ENCODE data around the gene INSIG2. TPM values are rescaled to one million over a fixed set of nuclear protein-coding genes. Genes with fewer than 3 reads are reported as not detected.
A peak's percentile ranks its signal among the peaks of the same experiment; 100 is the strongest.

INSIG2 gene
- 10 to 100 TPM; 10.5 to 18.6 (median 13.4) TPM for total RNA-seq

DNA sequence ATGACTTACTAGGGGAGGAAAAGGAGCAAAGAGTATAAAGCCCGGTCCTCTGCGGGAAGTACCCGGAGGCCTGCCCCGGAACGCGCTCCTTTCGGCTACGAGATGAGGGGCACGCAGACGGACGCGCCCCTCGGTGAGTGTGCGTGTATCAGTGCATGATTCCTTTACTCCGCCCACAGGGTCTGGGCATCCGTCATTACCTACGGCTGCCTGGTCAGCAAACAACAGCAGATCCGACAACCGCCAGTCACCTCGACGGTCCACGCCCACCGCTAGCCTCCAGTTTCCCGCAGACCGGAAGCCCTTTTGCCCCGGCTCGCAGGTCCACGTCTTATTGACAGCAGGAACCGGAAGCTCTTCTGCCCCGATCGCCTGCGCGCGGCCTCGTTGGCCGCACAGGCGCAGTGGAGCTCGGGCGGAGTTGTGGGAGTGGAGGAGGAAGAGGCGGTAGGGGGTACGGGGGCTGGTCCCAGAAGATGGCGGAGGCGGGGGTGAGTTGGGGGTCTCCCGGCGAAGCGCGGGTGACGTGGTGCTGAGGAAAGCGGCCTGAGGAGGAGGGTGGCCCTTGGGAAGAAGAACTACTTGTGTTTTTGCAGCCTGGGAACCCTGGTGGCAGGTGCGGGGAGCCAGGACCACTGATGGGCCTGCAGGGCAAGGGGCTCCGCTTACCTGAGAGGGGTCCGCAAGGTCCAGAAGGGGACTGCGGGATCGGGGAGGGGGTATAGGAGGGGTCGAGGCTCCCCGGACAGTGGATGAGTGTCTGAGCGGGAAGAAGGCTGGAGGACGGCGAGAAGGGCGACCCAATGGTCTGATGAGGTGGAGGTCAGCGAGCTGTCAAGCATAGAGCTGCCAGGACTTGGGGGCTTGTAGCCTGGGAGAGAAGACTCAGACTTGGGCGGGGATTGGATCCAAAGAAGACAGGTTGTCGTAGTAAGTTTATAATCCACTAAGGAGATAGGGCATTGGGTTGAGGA lies at the start of gene INSIG2:
Gene INSIG2, plus strand, starts transcription at position 421 of the 974 bp plus-strand sequence. CDS start 8,086 bp downstream, outside the sequence.
- 0 to 1% methylated on average over 55 to 58 of the region's 63 CpGs for WGBS, 2 donors
- peak; percentile 71 to 79 for DNase-seq (ENCODE audit: low spot score in 2 of 2)
- Histone ChIP-seq H3K4me1 (peaks cover 0 to 39% (median 13%) of the 10 kb centered on the region in 4 donors), H3K4me3 (peak within 1 kb of the TSS; percentile 66 to 84 (median 74)), H3K27ac (peak within 1 kb of the TSS in 3 of 4 donors; percentile 69 to 74 (median 72)), H3K36me3 (no peaks in the 10 kb centered on the region), H3K27me3 (no peaks in the 10 kb centered on the region), H3K9me3 (no peaks in the 10 kb centered on the region)
- TF ChIP-seq EP300 (IDR thresholded peaks at IDR 0.05) = peak; percentile 46 to 75
- TF ChIP-seq POLR2A (IDR thresholded peaks at IDR 0.05) = peak in 1 of 2 donors; percentile 45
- TF ChIP-seq, protein P1, sequence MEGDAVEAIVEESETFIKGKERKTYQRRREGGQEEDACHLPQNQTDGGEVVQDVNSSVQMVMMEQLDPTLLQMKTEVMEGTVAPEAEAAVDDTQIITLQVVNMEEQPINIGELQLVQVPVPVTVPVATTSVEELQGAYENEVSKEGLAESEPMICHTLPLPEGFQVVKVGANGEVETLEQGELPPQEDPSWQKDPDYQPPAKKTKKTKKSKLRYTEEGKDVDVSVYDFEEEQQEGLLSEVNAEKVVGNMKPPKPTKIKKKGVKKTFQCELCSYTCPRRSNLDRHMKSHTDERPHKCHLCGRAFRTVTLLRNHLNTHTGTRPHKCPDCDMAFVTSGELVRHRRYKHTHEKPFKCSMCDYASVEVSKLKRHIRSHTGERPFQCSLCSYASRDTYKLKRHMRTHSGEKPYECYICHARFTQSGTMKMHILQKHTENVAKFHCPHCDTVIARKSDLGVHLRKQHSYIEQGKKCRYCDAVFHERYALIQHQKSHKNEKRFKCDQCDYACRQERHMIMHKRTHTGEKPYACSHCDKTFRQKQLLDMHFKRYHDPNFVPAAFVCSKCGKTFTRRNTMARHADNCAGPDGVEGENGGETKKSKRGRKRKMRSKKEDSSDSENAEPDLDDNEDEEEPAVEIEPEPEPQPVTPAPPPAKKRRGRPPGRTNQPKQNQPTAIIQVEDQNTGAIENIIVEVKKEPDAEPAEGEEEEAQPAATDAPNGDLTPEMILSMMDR (IDR thresholded peaks at IDR 0.05) = peak in 2 of 5 experiments; percentile 14 to 26

DNA sequence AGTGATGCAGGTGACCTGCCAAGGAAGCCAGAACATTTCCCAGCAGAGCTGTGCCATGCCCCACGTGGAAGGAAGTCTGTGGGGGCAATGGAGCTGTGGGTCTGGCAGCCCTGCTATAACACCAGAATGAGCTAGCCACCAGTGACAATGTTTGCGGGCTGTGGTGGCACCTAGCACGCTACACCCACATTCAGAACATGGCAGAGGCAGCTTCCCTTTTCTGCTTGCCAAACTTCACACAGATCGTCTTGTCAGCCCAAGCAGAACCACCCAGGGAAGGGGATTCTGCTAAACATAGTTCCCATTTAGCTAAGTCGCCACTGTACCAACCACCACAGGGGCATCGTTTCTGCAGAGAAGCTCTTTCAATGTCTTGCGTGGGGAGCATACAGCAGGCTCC lies 47.4 kb upstream of the INSIG2 start:
- no peaks in the 10 kb centered on the region for H3K4me1 ChIP-seq
- no peak overlapping the region for H3K4me3 ChIP-seq
- no peak for DNase-seq (ENCODE audit: low spot score in 2 of 2)
- H3K36me3 ChIP-seq = no peaks in the 10 kb centered on the region
- WGBS, 2 donors = 85 to 86% methylated on average over 7 of the region's 7 CpGs
- H3K27ac ChIP-seq = no peak overlapping the region
- H3K27me3 ChIP-seq = peaks cover 0 to 6% of the 10 kb centered on the region in 2 donors
- TF ChIP-seq EP300 (IDR thresholded peaks at IDR 0.05) (no peak), POLR2A (IDR thresholded peaks at IDR 0.05) (no peak)
- TF ChIP-seq, protein P1 (IDR thresholded peaks at IDR 0.05) = no peak
- H3K9me3 ChIP-seq = peaks cover 0 to 9% (median 0%) of the 10 kb centered on the region in 4 donors

DNA sequence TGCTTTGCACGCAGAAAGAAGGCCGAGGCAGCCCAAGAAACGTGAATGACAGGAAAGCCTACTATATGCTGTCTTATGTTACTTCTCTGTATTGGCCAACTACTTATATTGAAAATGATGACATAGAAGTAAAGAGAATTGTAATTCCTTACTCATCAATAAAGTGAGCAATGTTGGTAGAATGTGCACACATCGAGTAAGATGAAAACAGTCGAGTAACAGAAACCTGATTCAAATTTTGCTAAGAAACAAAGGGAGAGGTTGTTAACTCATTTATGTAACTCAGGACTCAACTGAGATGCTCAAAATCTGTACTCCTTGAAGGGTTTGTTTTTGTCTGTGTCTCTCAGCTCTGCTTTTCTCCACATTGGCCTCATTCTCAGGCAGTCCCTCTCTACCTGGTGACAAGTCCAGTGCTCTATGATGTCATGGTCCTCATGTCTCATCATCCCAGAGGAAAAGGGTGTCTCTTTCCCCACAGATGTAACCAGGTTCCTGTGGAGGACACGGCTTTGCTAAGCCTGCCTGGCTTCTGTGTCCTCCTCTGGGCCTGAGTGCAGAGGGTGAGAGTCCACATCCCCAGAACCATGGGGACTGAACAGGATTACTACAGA lies 44.1 kb upstream of the INSIG2 start:
- Histone ChIP-seq H3K27ac (no peak overlapping the region), H3K27me3 (peaks cover 0 to 28% of the 10 kb centered on the region in 2 donors), H3K36me3 (no peaks in the 10 kb centered on the region), H3K4me1 (peaks cover 0 to 9% (median 0%) of the 10 kb centered on the region in 4 donors), H3K4me3 (no peak overlapping the region), H3K9me3 (no peaks in the 10 kb centered on the region)
- no peak for DNase-seq (ENCODE audit: low spot score in 2 of 2)
- WGBS, 2 donors = 78 to 80% methylated on average over 6 of the region's 6 CpGs
- no peak for TF ChIP-seq POLR2A (IDR thresholded peaks at IDR 0.05)
- TF ChIP-seq EP300 (IDR thresholded peaks at IDR 0.05) = no peak
- TF ChIP-seq, protein P1 (IDR thresholded peaks at IDR 0.05) = no peak

DNA sequence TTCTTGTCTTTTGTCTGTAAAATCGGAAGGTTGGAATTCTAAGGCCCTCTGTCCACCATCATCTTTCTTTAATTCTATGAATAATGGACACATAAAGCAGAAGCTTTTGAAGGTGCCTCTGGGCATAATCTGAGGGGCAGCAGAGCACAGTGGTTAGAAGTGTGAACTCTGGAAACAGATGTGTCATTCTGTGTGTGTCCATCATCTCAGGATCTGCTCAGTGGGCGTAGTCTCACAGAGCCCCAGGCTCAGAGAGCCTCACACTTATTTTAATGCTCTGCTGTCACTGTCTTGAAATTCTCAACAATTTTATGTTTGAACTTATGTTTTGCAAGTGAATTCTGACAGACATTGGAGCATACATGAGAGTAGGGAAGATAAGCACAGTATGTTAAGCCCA lies 43.4 kb upstream of the INSIG2 start:
- Histone ChIP-seq H3K9me3 (no peaks in the 10 kb centered on the region), H3K4me3 (no peak overlapping the region), H3K36me3 (no peaks in the 10 kb centered on the region), H3K27me3 (peaks cover 0 to 33% of the 10 kb centered on the region in 2 donors), H3K4me1 (peaks cover 0 to 9% (median 0%) of the 10 kb centered on the region in 4 donors), H3K27ac (no peak overlapping the region)
- TF ChIP-seq, protein P1 (IDR thresholded peaks at IDR 0.05) = no peak
- TF ChIP-seq POLR2A (IDR thresholded peaks at IDR 0.05) (no peak), EP300 (IDR thresholded peaks at IDR 0.05) (no peak)
- DNase-seq (ENCODE audit: low spot score in 2 of 2) = no peak
- WGBS, 2 donors = 63 to 68% methylated on average over 2 of the region's 2 CpGs

Measured in tibial nerve (tissue), 4 donors.